Measurements from ENCODE around the gene NFIA. TPM values are rescaled to one million over a fixed set of nuclear protein-coding genes. Genes with fewer than 3 reads are reported as not detected.

Gene NFIA
- total and polyA plus RNA-seq, 2 donors (not counting 1 experiment from before 2014, with no cell fraction given), result 5.4 to 11.0 TPM

DNA sequence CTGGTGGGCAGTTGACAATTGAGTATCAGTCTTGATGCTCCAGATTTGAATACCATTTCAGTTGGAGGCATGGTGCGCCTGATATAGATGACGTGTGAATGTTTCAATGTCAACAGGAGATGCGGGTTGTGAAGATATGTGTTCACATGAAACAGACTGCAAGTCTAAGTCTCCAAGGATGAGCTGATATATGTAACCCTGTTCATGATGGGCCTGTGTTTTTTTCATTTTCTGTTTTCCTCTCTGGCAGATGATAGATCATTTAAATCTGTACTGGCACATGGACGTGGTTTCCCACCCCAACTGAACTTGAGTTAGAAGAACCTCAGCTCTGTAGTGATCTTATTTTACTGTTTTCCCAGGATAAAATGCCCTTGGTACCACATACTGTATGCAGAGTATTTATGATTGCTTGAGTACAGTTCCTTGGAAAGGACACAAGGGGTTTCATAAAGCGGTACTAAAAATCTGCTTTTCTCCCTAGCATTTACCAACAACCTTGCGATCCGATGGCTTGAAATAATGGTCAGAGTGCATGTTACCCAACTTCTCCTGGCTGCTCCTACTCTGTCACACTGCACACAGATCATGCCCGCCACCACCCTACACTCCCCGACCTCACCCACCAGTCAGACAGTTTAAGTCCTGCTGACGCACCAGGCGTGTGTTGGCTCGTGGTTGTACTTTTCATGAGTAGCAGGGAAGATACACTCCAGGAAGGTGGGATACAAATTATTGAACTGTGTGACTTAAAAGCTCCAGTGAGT lies 131.1 kb downstream of the NFIA start:
- Histone ChIP-seq H3K4me1 (ENCODE audit: control insufficient read depth, extremely low read depth, insufficient read depth, low read length) (no peaks in the 10 kb centered on the region), H3K79me2 (ENCODE audit: control insufficient read depth, insufficient read depth, low read length) (no peaks in the 10 kb centered on the region), H3K27ac (ENCODE audit: insufficient read depth, low read length) (no peak overlapping the region), H3K36me3 (ENCODE audit: control insufficient read depth, insufficient read depth, low read length) (no peaks in the 10 kb centered on the region), H3K9me3 (ENCODE audit: control insufficient read depth, insufficient read depth, low read depth, low read length) (no peaks in the 10 kb centered on the region), H3K4me3 (replicated peaks in 1 of 4; ENCODE audit: control extremely low read depth in 1 of 4, insufficient read depth in 1 of 4, low read depth in 3 of 4, low read length in 4 of 4) (no peak overlapping the region), H3K9ac (ENCODE audit: insufficient read depth, low read length) (no peak overlapping the region), H4K20me1 (ENCODE audit: control insufficient read depth, extremely low read depth, insufficient read depth, low read length) (no peaks in the 10 kb centered on the region), H2AFZ (ENCODE audit: low read length) (no peak overlapping the region), H3K27me3 (ENCODE audit: control insufficient read depth, insufficient read depth, low read length) (no peaks in the 10 kb centered on the region), H3K4me2 (ENCODE audit: extremely low read depth, insufficient read depth, low read length) (no peak overlapping the region)
- no peak for DNase-seq (ENCODE audit: low read depth in 2 of 2)
- TF ChIP-seq, protein P1, sequence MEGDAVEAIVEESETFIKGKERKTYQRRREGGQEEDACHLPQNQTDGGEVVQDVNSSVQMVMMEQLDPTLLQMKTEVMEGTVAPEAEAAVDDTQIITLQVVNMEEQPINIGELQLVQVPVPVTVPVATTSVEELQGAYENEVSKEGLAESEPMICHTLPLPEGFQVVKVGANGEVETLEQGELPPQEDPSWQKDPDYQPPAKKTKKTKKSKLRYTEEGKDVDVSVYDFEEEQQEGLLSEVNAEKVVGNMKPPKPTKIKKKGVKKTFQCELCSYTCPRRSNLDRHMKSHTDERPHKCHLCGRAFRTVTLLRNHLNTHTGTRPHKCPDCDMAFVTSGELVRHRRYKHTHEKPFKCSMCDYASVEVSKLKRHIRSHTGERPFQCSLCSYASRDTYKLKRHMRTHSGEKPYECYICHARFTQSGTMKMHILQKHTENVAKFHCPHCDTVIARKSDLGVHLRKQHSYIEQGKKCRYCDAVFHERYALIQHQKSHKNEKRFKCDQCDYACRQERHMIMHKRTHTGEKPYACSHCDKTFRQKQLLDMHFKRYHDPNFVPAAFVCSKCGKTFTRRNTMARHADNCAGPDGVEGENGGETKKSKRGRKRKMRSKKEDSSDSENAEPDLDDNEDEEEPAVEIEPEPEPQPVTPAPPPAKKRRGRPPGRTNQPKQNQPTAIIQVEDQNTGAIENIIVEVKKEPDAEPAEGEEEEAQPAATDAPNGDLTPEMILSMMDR (conservative IDR thresholded peaks at IDR 0.05 in 1 of 2, IDR thresholded peaks at IDR 0.05 in 1 of 2; ENCODE audit: low read depth in 1 of 2, low read length in 2 of 2), result no peak
- TF ChIP-seq EZH2 (IDR thresholded peaks at IDR 0.05; ENCODE audit: low read length, missing control alignments), result no peak

DNA sequence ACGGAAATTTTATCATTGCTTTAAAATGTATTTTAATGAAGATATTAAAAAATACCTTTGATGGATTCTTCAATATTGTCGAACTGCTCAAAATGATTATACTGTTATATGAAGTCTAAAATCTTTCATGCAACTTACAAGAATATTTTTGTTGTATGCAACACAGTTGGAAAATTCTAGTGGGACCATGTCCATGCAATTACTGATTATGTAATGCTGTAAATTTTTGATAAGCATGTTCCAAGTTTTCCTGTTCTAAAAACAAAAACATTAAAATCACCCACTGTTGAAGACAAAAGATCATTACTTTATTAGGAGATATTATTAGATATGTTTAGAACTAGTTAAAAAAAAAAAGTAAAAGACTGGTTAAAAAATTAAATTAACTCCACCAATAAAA lies 132.8 kb downstream of the NFIA start:
- H4K20me1 ChIP-seq (ENCODE audit: control insufficient read depth, extremely low read depth, insufficient read depth, low read length), result no peaks in the 10 kb centered on the region
- H2AFZ ChIP-seq (ENCODE audit: low read length), result no peak overlapping the region
- H3K4me2 ChIP-seq (ENCODE audit: extremely low read depth, insufficient read depth, low read length), result no peak overlapping the region
- H3K27ac ChIP-seq (ENCODE audit: insufficient read depth, low read length), result no peak overlapping the region
- H3K4me3 ChIP-seq (replicated peaks in 1 of 4; ENCODE audit: control extremely low read depth in 1 of 4, insufficient read depth in 1 of 4, low read depth in 3 of 4, low read length in 4 of 4), result no peak overlapping the region
- TF ChIP-seq, protein P1 (conservative IDR thresholded peaks at IDR 0.05 in 1 of 2, IDR thresholded peaks at IDR 0.05 in 1 of 2; ENCODE audit: low read depth in 1 of 2, low read length in 2 of 2), result no peak
- TF ChIP-seq EZH2 (IDR thresholded peaks at IDR 0.05; ENCODE audit: low read length, missing control alignments), result no peak
- no peaks in the 10 kb centered on the region for H3K9me3 ChIP-seq (ENCODE audit: control insufficient read depth, insufficient read depth, low read depth, low read length)
- no peak for DNase-seq (ENCODE audit: low read depth in 2 of 2)
- H3K4me1 ChIP-seq (ENCODE audit: control insufficient read depth, extremely low read depth, insufficient read depth, low read length), result no peaks in the 10 kb centered on the region
- H3K36me3 ChIP-seq (ENCODE audit: control insufficient read depth, insufficient read depth, low read length), result no peaks in the 10 kb centered on the region
- no peaks in the 10 kb centered on the region for H3K27me3 ChIP-seq (ENCODE audit: control insufficient read depth, insufficient read depth, low read length)
- H3K9ac ChIP-seq (ENCODE audit: insufficient read depth, low read length), result no peak overlapping the region
- no peaks in the 10 kb centered on the region for H3K79me2 ChIP-seq (ENCODE audit: control insufficient read depth, insufficient read depth, low read length)

- Histone ChIP-seq H3K4me2 (ENCODE audit: extremely low read depth, insufficient read depth, low read length) (no peak overlapping the region), H3K4me1 (ENCODE audit: control insufficient read depth, extremely low read depth, insufficient read depth, low read length) (no peaks in the 10 kb centered on the region), H3K27ac (ENCODE audit: insufficient read depth, low read length) (no peak overlapping the region), H3K36me3 (ENCODE audit: control insufficient read depth, insufficient read depth, low read length) (no peaks in the 10 kb centered on the region), H2AFZ (ENCODE audit: low read length) (no peak overlapping the region), H3K9me3 (ENCODE audit: control insufficient read depth, insufficient read depth, low read depth, low read length) (no peaks in the 10 kb centered on the region), H3K9ac (ENCODE audit: insufficient read depth, low read length) (no peak overlapping the region), H4K20me1 (ENCODE audit: control insufficient read depth, extremely low read depth, insufficient read depth, low read length) (no peaks in the 10 kb centered on the region), H3K27me3 (ENCODE audit: control insufficient read depth, insufficient read depth, low read length) (no peaks in the 10 kb centered on the region), H3K79me2 (ENCODE audit: control insufficient read depth, insufficient read depth, low read length) (no peaks in the 10 kb centered on the region), H3K4me3 (replicated peaks in 1 of 4; ENCODE audit: control extremely low read depth in 1 of 4, insufficient read depth in 1 of 4, low read depth in 3 of 4, low read length in 4 of 4) (no peak overlapping the region)
- DNase-seq (ENCODE audit: low read depth in 2 of 2), result no peak
- TF ChIP-seq, protein P1 (conservative IDR thresholded peaks at IDR 0.05 in 1 of 2, IDR thresholded peaks at IDR 0.05 in 1 of 2; ENCODE audit: low read depth in 1 of 2, low read length in 2 of 2), result no peak
- TF ChIP-seq EZH2 (IDR thresholded peaks at IDR 0.05; ENCODE audit: low read length, missing control alignments), result no peak
Measured at GRCh38 chr1:61215676-61216289, 133.4 kb downstream of the NFIA start.

Data from fibroblast of lung (primary cell).